ENCODE data around the gene CPLX1. TPM values are rescaled to one million over a fixed set of nuclear protein-coding genes. Genes with fewer than 3 reads are reported as not detected.
"Not testable (repeated sequence)": the region's sequence is repeated elsewhere in the genome, so short reads cannot be mapped to it uniquely, and the experiment has no call there.

Gene CPLX1
- total and polyA plus RNA-seq, 4 donors = 5.3 to 117 (median 64.6) TPM

DNA sequence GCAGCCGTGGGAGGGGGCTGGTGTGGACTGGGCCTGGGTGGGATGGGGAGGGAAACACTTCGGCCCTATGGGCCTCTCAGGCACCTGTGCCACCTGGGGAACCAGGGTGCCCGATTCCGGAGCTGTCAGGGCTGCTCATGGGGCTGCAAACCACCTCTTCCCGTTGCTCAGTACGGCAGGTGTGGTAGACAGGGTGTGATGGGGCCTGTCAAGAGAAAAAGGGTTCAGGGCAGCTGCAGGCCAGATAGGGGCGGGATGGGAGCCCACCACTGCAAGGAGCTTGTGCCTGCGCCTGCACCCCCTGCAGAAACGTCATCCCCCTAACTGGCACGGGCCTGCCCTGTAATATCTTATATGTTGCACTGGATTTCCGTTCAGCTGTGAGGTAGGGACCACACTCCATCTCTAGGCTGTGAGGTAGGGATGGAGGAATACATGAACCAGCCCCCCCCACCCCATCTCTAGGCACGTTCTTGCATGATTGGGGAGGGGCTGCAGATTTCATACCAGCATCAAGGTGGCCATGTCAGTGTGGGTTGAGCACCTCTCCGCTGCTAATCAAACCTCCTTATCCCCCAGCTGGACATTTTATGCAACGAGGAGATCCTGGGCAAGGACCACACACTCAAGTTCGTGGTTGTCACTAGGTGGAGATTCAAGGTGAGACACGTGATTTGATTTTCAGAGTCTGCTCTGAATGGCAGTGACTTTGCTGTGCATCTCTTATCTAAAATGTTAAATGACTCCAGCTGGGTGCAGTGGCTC lies 61.3 kb downstream of the CPLX1 start:
- 89% methylated on average over 9 of the region's 16 CpGs for WGBS (ENCODE audit: insufficient coverage)
- Histone ChIP-seq H3K27ac (ENCODE audit: low read depth, low read length) (no peak overlapping the region), H3K4me1 (ENCODE audit: control insufficient read depth, insufficient read depth, low read length) (peaks cover 15% of the 10 kb centered on the region), H3K36me3 (ENCODE audit: control insufficient read depth, insufficient read depth, low read length) (peaks cover 80% of the 10 kb centered on the region), H3K4me3 (ENCODE audit: low read depth, low read length) (no peak overlapping the region), H3K9me3 (ENCODE audit: control insufficient read depth, insufficient read depth, low read length) (no peaks in the 10 kb centered on the region), H3K27me3 (ENCODE audit: control insufficient read depth, insufficient read depth, low read length) (no peaks in the 10 kb centered on the region)
- no peak for DNase-seq (ENCODE audit: low read depth in 4 of 6, low spot score in 6 of 6)

DNA sequence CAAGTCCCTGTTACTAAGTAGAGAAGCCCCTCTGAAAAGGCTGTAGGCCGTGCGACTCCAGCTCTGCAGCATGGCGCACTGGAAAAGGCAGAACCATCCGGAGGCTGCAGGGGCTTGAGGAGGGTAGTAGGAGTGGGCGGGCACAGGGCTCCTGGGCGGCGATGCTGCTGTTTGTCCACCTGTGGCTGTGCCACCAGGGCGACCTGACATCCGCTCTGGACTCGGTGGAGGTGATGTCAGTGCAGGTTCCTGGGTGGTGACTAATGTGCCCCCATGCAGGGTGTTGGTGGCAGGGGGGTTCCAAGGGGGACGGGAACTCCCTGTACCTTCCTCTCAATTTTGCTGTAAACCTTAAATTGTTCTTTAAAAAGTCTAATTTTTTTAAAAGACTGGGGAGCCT lies 62.0 kb downstream of the CPLX1 start:
- no peaks in the 10 kb centered on the region for H3K9me3 ChIP-seq (ENCODE audit: control insufficient read depth, insufficient read depth, low read length)
- WGBS (ENCODE audit: insufficient coverage) = 97% methylated on average over 10 of the region's 11 CpGs

DNA sequence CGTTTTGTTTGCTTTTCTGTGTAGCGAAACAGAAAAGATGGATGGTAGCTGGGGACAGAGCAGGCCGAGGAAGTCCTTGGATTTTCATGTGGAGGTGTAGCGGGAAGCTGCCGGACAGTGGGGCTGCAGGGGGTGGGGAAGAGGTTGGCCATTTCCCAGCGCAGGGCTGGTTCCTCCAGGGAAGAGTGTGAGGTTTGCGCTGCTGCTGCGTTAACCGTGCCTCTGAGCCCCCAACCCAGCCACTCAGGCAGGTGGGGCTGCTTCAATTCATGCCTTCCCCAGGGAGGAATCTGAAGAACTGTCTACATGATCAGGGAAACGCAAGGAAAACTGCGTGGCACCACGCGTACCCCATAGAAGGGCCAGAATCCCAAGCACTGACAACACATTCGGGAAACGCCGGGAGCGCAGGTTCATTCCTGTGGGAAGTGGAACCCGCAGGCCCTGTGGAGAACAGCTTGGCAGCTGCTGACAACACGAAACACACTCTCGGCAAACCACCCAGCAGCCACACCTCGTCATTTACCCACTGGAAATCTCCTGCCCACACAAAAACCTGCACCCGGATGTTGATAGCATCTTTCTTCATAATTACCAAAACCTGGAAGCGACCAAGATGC lies 62.6 kb downstream of the CPLX1 start:
- Histone ChIP-seq H3K4me3 (ENCODE audit: low read depth, low read length) (no peak overlapping the region), H3K4me1 (ENCODE audit: control insufficient read depth, insufficient read depth, low read length) (peaks cover 12% of the 10 kb centered on the region), H3K27ac (ENCODE audit: low read depth, low read length) (no peak overlapping the region), H3K27me3 (ENCODE audit: control insufficient read depth, insufficient read depth, low read length) (no peaks in the 10 kb centered on the region), H3K36me3 (ENCODE audit: control insufficient read depth, insufficient read depth, low read length) (peaks cover 74% of the 10 kb centered on the region), H3K9me3 (ENCODE audit: control insufficient read depth, insufficient read depth, low read length) (no peaks in the 10 kb centered on the region)
- WGBS (ENCODE audit: insufficient coverage) = 81% methylated on average over 22 of the region's 23 CpGs
- DNase-seq (ENCODE audit: low read depth in 4 of 6, low spot score in 6 of 6) = no peak

More for the DNA sequence above, 62.0 kb downstream of the CPLX1 start:
- H3K36me3 ChIP-seq (ENCODE audit: control insufficient read depth, insufficient read depth, low read length) = peaks cover 75% of the 10 kb centered on the region
- H3K27ac ChIP-seq (ENCODE audit: low read depth, low read length) = no peak overlapping the region
- H3K27me3 ChIP-seq (ENCODE audit: control insufficient read depth, insufficient read depth, low read length) = no peaks in the 10 kb centered on the region
- no peak overlapping the region for H3K4me3 ChIP-seq (ENCODE audit: low read depth, low read length)
- DNase-seq (ENCODE audit: low read depth in 4 of 6, low spot score in 6 of 6) = no peak
- peaks cover 13% of the 10 kb centered on the region for H3K4me1 ChIP-seq (ENCODE audit: control insufficient read depth, insufficient read depth, low read length)

DNA sequence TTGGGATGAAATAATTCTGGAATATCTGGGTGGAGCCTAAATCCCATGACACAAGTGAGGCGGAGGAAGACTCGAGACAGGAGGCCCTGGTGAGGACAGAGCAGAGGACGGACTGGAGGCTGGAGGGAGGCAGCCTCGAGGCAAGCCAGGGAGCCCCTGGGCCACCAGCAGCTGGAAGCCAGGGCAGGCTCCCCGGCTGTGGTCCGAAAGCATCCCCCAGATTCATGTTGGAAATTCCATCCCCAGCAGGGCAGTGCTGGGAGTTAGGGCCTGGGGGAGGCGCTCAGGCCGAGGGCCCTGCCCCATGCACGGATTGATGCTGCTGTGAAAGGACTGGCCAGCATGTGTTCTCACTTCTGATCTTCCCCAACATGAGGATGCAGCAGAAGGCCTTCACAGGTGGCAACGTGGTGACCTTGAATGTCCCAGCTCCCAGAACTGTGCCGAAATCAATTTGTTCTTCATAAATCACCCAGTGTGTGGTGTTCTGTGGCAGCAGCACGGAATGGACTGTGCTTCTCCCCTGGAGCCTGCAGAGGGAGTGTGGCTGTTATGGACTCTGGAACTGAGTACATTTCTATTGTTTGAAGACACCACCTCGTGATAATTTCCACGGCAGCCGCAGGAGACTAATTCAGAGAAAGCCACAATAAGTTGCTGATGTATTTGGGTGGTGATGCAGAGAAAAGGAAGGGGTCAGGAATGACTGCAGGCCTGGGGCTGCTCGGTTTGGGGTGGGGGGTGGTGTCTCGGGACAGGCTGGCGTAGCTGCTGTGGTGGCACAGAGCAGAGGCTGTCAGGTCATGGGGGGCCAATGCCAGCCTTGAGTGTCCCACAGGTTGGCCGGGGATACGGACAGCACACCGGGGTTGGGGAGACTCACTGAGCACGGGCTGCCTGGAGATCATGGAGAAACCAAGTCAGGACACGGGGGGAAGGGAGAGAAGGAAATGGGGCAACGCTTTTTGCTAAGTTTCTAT lies 63.4 kb downstream of the CPLX1 start:
- Histone ChIP-seq H3K4me3 (ENCODE audit: low read depth, low read length) (no peak overlapping the region), H3K36me3 (ENCODE audit: control insufficient read depth, insufficient read depth, low read length) (peaks cover 77% of the 10 kb centered on the region), H3K27me3 (ENCODE audit: control insufficient read depth, insufficient read depth, low read length) (no peaks in the 10 kb centered on the region), H3K4me1 (ENCODE audit: control insufficient read depth, insufficient read depth, low read length) (peaks cover 12% of the 10 kb centered on the region), H3K27ac (ENCODE audit: low read depth, low read length) (no peak overlapping the region), H3K9me3 (ENCODE audit: control insufficient read depth, insufficient read depth, low read length) (no peaks in the 10 kb centered on the region)
- 69% methylated on average over 21 of the region's 24 CpGs for WGBS (ENCODE audit: insufficient coverage)
- peak in 1 of 6 donors; percentile 84 for DNase-seq (ENCODE audit: low read depth in 4 of 6, low spot score in 6 of 6)

DNA sequence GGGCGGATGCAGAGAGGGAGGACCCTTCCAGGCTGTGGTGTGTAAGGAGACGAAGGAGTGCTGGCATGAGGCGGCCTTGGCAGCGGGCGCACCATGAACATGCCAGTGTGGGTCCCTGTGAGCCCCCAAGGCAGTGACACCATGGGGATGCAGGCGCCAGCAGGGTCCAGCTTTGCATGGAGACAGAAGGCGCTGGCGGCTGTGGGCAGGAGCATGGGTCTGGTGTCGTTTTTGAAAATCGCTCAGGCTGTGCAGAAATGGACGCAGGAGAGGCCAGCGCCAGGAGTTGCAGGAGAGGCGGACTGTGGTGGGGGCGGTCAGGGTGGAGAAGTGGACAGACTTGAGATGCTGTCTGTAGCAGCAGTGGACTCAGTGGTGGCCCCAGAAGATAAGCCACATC lies 64.2 kb downstream of the CPLX1 start:
- Histone ChIP-seq H3K27me3 (ENCODE audit: control insufficient read depth, insufficient read depth, low read length) (no peaks in the 10 kb centered on the region), H3K4me3 (ENCODE audit: low read depth, low read length) (no peak overlapping the region), H3K27ac (ENCODE audit: low read depth, low read length) (no peak overlapping the region), H3K4me1 (ENCODE audit: control insufficient read depth, insufficient read depth, low read length) (peaks cover 12% of the 10 kb centered on the region), H3K9me3 (ENCODE audit: control insufficient read depth, insufficient read depth, low read length) (no peaks in the 10 kb centered on the region), H3K36me3 (ENCODE audit: control insufficient read depth, insufficient read depth, low read length) (peaks cover 74% of the 10 kb centered on the region)
- WGBS (ENCODE audit: insufficient coverage) = 97% methylated on average over 13 of the region's 14 CpGs
- DNase-seq (ENCODE audit: low read depth in 4 of 6, low spot score in 6 of 6) = no peak

DNA sequence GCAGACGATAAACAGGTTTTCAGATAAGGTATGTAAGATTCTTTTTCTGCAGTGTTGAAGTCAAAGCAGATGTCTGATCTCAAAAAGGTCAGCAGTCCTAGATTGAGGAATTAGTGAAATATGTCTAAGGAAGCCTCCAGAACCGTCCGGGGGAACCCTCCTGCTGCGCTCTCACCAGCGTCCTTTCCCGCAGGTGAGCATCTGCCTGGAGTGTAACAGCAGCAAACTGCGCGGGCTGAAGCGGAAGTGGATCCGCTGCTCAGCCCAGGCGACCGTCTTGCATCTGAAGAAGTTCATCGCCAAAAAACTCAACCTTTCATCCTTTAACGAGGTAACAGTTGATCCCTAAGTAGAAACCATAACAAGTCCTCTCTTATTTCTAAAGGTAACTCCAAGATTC lies 64.8 kb downstream of the CPLX1 start:
- Histone ChIP-seq H3K27ac (ENCODE audit: low read depth, low read length) (no peak overlapping the region), H3K36me3 (ENCODE audit: control insufficient read depth, insufficient read depth, low read length) (peaks cover 72% of the 10 kb centered on the region), H3K9me3 (ENCODE audit: control insufficient read depth, insufficient read depth, low read length) (no peaks in the 10 kb centered on the region), H3K4me3 (ENCODE audit: low read depth, low read length) (no peak overlapping the region), H3K4me1 (ENCODE audit: control insufficient read depth, insufficient read depth, low read length) (peaks cover 12% of the 10 kb centered on the region), H3K27me3 (ENCODE audit: control insufficient read depth, insufficient read depth, low read length) (no peaks in the 10 kb centered on the region)
- no peak for DNase-seq (ENCODE audit: low read depth in 4 of 6, low spot score in 6 of 6)
- WGBS (ENCODE audit: insufficient coverage) = 89% methylated on average over 12 of the region's 14 CpGs

DNA sequence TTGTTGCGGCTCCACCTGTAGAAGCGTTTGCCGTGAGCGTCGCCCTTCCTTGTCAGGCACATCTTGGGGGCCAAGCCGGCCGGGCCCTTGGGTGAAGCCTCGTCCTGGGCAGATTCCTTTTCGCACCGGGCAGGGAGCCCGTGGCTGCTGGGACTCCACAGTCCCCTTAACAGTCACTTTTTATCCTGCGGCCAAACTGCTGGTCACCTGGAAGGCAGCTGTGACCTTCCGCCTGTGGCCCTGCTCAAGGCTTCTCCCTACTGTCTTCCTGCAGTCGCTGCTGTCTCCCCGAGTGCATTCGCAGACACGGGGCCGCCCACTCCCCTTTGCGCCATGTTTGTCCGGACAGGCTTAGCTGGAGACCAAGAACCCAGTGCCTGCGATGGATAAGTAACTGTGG lies 65.3 kb downstream of the CPLX1 start:
- WGBS (ENCODE audit: insufficient coverage) = 95% methylated on average over 15 of the region's 21 CpGs
- peaks cover 68% of the 10 kb centered on the region for H3K36me3 ChIP-seq (ENCODE audit: control insufficient read depth, insufficient read depth, low read length)
- H3K4me1 ChIP-seq (ENCODE audit: control insufficient read depth, insufficient read depth, low read length) = peaks cover 11% of the 10 kb centered on the region
- no peaks in the 10 kb centered on the region for H3K9me3 ChIP-seq (ENCODE audit: control insufficient read depth, insufficient read depth, low read length)
- H3K27ac ChIP-seq (ENCODE audit: low read depth, low read length) = no peak overlapping the region
- no peak for DNase-seq (ENCODE audit: low read depth in 4 of 6, low spot score in 6 of 6)
- no peak overlapping the region for H3K4me3 ChIP-seq (ENCODE audit: low read depth, low read length)
- H3K27me3 ChIP-seq (ENCODE audit: control insufficient read depth, insufficient read depth, low read length) = no peaks in the 10 kb centered on the region

DNA sequence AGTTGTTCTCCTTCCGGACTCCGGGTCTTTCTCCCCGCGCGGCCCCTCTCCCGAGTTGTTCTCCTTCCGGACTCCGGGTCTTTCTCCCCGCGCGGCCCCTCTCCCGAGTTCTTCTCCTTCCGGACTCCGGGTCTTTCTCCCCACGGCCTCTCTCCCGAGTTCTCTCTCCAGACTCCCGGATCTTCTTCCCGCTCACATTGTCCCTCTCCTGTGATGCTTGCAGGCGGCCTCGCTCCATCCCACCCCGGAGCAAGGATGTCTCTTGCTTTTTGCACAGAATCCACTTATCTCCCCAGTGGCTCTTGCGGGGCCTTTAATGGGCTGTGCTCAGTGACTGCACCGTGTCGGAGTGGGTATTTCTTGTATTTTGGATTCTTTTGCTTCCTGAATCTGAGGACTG lies 66.1 kb downstream of the CPLX1 start:
- not testable (repeated sequence) for H3K4me1 ChIP-seq (ENCODE audit: control insufficient read depth, insufficient read depth, low read length); H3K27ac ChIP-seq (ENCODE audit: low read depth, low read length); H3K9me3 ChIP-seq (ENCODE audit: control insufficient read depth, insufficient read depth, low read length); DNase-seq (ENCODE audit: low read depth in 4 of 6, low spot score in 6 of 6); H3K27me3 ChIP-seq (ENCODE audit: control insufficient read depth, insufficient read depth, low read length); H3K4me3 ChIP-seq (ENCODE audit: low read depth, low read length)
- H3K36me3 ChIP-seq (ENCODE audit: control insufficient read depth, insufficient read depth, low read length) = peaks cover 66% of the 10 kb centered on the region
- WGBS (ENCODE audit: insufficient coverage) = 87% methylated on average over 12 of the region's 24 CpGs

DNA sequence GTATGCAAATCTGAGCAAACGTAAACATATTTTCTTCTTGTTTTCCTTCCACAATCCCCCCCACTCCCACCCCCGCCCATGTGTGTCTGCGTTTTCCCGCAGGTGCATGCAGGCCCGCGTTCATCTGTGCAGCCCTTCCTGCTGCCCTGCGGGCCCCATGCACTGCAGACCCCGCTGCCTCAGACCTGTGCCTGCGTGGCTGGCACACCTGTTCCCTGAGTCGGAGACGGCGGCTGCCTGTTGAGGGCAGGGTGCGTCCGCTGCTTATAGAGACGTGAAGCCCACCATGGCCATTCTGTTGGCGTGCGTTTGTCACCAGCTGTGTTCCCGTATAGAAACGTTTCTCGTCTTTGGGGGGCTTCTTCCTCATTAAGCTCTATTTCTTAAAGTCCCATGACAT lies 68.8 kb downstream of the CPLX1 start:
- WGBS (ENCODE audit: insufficient coverage) = 94% methylated on average over 15 of the region's 20 CpGs
- peaks cover 66% of the 10 kb centered on the region for H3K36me3 ChIP-seq (ENCODE audit: control insufficient read depth, insufficient read depth, low read length)
- H3K27ac ChIP-seq (ENCODE audit: low read depth, low read length) = no peak overlapping the region
- H3K9me3 ChIP-seq (ENCODE audit: control insufficient read depth, insufficient read depth, low read length) = no peaks in the 10 kb centered on the region
- DNase-seq (ENCODE audit: low read depth in 4 of 6, low spot score in 6 of 6) = no peak
- peaks cover 6% of the 10 kb centered on the region for H3K4me1 ChIP-seq (ENCODE audit: control insufficient read depth, insufficient read depth, low read length)
- no peaks in the 10 kb centered on the region for H3K27me3 ChIP-seq (ENCODE audit: control insufficient read depth, insufficient read depth, low read length)
- H3K4me3 ChIP-seq (ENCODE audit: low read depth, low read length) = no peak overlapping the region

Measured in spinal cord (tissue), 10 donors.